ENCODE results near the gene LGALS9.
"Not testable (repeated sequence)": the region's sequence is repeated elsewhere in the genome, so short reads cannot be mapped to it uniquely, and the experiment has no call there.

Gene LGALS9

GRCh38 chr17:27631897-27632725, 1.1 kb downstream of the LGALS9 start:
- no peak for DNase-seq

DNA sequence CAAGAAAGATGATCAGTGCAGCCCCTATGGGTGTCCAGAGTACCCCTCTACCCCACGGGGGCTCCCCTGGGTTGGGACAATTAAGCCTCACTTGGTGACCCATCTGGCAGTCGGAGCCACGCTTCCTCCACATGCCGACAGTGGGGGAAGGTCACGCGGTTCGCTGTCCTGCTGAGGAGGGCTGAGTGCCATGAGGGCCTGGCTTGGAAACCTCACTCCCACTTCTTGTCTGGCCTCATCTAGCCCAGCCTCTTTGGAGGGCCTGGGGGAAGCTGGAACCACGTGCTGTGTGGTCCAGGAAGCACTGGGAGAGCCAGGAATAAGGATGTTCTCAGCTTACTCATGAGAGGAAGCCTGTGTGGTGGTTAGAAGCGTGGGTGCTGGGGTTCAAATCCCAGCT, 1.8 kb downstream of the LGALS9 start:
- not testable (repeated sequence) for DNase-seq

DNA sequence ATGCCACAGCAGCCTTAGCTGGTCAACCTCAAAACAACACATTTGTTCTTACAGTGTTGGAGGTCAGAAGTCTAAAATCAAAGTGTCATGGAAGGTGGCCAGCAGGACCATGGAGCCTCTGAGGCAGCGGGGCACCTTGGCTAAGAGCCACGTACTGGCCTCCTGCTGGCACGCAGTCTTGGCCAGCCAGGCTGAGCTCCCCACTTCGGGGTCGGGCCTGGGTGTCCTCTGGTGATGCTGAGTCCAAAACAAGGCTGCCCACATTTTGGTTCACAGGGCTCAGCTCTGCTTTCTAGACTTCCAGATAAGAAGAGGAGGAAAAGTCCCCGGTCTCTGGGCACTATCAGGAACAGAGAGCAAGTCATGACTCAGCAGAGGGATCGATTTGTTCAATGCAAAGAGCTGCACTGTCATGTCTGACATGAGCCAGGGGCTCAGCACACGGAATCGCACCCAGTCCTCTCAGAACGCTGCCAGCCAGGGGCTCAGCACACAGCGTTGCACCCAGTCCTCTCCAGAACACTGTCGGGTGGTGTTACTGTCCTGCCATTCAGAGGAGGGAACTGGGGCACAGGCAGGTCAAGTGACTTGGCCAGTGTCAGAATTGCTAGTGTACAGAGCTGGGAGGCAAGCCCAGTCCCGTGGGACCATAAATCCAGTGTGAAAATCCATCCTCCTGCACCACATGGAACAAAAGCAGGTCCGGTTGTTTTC, 2.5 kb downstream of the LGALS9 start:
- DNase-seq: no peak

- DNase-seq: no peak
Measured at GRCh38 chr17:27634026-27634335, 3.0 kb downstream of the LGALS9 start.

- no peak for DNase-seq
Measured at GRCh38 chr17:27634776-27635175, 3.8 kb downstream of the LGALS9 start.

- DNase-seq: no peak
Measured at GRCh38 chr17:27635275-27635823, 4.4 kb downstream of the LGALS9 start.

GRCh38 chr17:27636005-27636520, 5.1 kb downstream of the LGALS9 start:
- DNase-seq: not testable (repeated sequence)

- not testable (repeated sequence) for DNase-seq
Measured at GRCh38 chr17:27637818-27638217, 6.8 kb downstream of the LGALS9 start.

DNA sequence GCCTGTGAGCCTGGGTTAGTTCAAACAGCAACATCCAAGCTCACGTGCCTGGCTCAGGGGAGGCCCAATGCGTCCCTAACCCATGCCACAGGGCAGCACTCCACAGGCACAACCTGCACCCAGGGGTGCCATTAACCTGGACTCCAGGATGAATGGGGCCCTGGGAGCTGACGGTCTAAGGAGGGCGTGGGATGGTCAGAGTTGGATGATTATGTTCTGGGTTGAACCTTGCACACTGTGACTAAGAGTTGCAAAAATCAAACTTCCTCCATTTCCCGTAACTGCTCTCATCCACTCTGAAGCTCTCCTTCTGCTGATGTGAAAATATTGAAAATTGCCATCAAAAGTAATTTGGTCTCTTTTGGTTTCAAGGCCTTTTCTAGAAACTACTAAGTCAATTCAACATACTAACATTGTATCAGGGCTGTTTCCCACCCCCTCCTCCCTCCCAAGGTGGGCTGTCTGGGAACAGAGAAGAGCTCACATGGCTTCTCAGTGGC, 7.5 kb downstream of the LGALS9 start:
- not testable (repeated sequence) for DNase-seq

GRCh38 chr17:27640790-27641189, 9.8 kb downstream of the LGALS9 start:
- DNase-seq: no peak

DNA sequence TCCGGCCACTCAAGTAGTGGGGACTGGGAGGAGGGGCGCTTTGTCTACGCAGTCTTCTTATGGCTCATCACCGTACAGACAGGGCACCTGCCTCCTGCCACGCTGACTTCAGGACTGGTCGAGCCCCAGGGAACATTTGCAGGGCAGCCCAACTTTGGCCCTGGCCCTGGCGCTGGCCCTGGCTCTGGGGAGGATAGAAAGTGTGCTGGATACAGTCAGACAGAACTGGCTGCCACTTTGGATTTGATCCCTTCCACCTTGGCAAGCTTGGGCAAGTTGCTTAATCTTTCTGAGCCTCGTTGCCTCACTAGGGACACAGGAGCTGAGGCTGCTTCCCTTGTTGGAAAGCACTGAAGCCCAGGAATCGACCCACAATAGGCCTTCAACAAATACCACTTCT, 13.6 kb downstream of the LGALS9 start:
- DNase-seq: no peak

DNA sequence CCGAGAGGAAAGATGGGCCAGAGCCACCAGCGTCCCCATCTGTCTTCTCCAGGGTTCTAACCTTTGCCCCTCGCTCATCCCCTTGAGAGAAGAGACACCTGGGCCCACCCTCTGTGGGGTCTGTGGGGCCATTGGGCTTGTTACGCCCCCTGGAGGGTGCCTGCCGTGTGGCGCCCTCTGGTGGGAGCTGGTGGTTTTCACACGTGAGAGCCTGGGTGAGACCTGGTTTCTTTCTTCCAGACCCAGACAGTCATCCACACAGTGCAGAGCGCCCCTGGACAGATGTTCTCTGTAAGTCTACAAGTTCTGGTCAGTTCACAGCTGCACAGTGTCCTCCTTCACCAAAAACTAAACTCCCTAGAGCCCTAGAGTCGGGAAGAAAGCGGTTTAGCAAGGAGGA, 14.6 kb downstream of the LGALS9 start:
- DNase-seq: not testable (repeated sequence)

DNA sequence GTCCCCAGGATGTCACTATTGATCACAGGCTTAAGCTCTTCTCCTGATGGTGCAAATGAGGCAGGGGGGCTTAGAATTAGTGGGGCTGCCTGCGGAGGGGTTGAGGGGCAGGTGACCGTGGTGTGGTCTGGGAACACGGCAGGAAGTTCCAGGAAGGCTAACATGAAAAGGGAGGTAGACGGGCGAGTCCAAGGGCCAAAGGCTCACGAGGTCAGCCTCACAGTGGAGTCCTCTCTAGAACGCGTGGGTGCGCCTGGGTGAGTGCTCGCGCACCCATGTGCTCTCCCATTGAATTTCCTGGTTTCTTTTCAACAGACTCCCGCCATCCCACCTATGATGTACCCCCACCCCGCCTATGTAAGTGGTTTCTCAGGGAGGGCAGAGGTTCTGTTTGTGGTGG, 15.2 kb downstream of the LGALS9 start:
- no peak for DNase-seq

GRCh38 chr17:27647765-27648164, 16.8 kb downstream of the LGALS9 start:
- DNase-seq: no peak

GRCh38 chr17:27649111-27649571, 18.2 kb downstream of the LGALS9 start:
- not testable (repeated sequence) for DNase-seq

GRCh38 chr17:27649929-27650328, 18.9 kb downstream of the LGALS9 start:
- no peak for DNase-seq

DNA sequence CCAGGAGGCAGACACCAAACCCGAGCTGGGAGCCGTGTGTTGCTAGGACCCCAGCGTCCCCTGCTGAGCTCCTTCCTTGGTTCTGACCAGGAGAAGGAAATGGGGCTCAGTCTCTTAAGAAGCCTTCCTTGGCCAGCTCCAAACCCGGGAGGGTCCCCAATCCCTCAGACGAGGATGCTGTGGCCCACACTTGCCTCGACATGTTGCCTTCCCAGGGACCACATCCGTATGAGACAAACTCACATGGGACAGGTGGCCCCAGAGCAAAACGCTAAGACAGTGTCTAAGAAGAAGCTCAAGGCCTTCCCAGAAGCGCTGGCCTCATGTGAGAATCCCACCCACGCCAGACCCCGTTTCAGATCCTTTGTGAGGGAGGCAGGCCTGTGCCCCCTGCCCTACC, 19.8 kb downstream of the LGALS9 start:
- DNase-seq: no peak

- no peak for DNase-seq
Measured at GRCh38 chr17:27651411-27652345, 20.7 kb downstream of the LGALS9 start.

DNA sequence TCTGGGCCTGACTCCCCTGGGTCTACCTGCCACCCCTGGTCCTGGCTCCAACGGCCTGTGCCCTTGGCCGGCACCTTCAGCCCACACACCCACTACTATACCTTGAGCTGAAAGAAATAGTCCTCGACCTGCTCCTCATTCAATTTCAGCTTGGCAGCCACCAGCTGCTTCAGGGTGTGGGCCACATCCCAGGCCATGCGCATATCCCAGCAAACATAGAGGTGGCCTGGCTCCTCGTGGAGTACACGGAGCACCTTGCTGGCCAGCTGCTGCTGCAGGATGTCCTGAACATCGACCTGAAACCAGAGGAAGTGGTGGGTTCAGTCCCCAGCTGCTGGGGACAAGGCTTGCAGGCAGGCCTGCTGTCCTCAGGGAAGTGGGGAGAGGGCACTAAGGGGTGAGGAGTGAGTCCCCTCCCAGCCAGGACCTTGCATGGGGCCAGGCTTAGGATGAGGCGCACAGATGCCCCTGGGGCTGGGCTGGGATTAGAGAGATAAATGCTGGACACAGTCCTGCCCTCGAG, 22.5 kb downstream of the LGALS9 start:
- not testable (repeated sequence) for DNase-seq

- no peak for DNase-seq
Measured at GRCh38 chr17:27654136-27654535, 23.1 kb downstream of the LGALS9 start.

DNA sequence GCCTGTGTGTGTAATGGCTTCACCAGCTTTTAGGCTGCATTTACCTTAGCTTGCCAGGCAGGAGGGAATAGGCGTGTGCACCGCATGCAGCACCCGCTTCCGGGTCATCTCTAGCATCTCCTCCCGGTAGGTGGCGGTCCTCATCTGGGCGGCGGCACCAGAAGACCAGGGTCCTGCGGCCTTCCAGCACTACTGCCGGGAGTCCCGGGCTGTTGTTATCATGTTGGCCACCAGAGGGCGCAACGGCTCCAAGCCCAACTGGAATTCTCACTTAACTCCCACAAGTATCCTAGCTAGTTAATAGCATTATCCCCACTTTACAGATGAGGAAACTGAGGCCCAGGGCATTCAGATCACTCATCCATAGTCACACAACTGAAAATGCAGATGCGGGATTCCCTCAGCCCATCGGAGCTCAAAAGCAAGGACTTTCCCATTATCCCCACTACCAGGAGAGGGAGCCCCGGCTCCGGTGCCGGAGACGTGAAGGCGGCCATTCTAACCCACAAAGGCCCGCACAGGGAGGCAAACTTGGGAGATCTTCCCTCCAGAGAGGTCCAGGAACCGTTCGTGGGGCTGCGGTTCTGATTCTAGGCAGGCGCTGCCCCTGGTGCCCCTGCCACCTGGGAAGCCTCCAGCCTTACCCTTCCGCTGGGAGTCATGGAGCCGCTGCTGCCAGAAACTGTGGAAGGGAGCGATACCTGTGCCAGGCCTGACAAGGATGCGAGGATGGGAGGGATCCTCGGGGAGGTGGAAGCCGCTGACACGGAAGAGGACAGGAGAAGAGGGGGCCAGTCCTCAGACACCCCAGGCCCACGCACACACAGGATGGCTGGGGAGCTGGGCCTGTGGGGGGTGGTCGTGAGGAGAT, 23.9 kb downstream of the LGALS9 start:
- no peak for DNase-seq
